H1 (cell line): Measurements from ENCODE around the gene POMP. TPM values are rescaled to one million over a fixed set of nuclear protein-coding genes. Genes with fewer than 3 reads are reported as not detected.

Source experiments
- CHD2 ChIP-seq: IDR thresholded peaks from 2 replicates; pipeline ENCODE4 v1.6.1; 2012; ENCODE audit warnings: low read length, improper control_type of control experiment
- CTCF ChIP-seq, 3 experiments: IDR thresholded peaks; 1 replicate in 2 of 3; 2 replicates in 1 of 3; pipeline versions ENCODE4 v1.5.1 to v1.6.1; 2011; ENCODE audit warnings: low read length in 3 of 3, mild to moderate bottlenecking in 3 of 3, inconsistent platforms in 2 of 3, low read depth in 1 of 3, moderate library complexity in 1 of 3; ENCODE audit not compliant: insufficient read depth in 1 of 3; ENCODE audit errors: control extremely low read depth in 1 of 3
- EP300 ChIP-seq, 2 experiments: IDR thresholded peaks; 1 replicate in 1 of 2; 2 replicates in 1 of 2; pipeline ENCODE4 v1.6.1; 2011 to 2012; ENCODE audit warnings: low read depth in 2 of 2, low read length in 2 of 2, mild to moderate bottlenecking in 2 of 2, borderline replicate concordance in 1 of 2, inconsistent platforms in 1 of 2, moderate library complexity in 1 of 2
- GABPA ChIP-seq: IDR thresholded peaks from 2 replicates; pipeline ENCODE4 v1.6.1; 2011; ENCODE audit warnings: mild to moderate bottlenecking, low read length, moderate library complexity, borderline replicate concordance; ENCODE audit not compliant: insufficient read depth
- SP2 ChIP-seq: IDR thresholded peaks from 2 replicates; pipeline ENCODE4 v1.6.1; 2012; ENCODE audit warnings: mild to moderate bottlenecking, low read length, inconsistent platforms
- ZNF274 ChIP-seq: IDR thresholded peaks from 2 replicates; pipeline ENCODE4 v1.7.0; 2012; ENCODE audit warnings: low read length, borderline replicate concordance; ENCODE audit errors: extremely low read depth
- polyA plus RNA-seq, 7 experiments: library from polyadenylated mRNA; depleted of rRNA in 3 of 7; stranded (reverse) in 5 of 7; unstranded in 2 of 7; fragments of >200 nt in 5 of 7; fragments of 200-250 nt in 2 of 7; gene quantifications; 1 replicate in 5 of 7; 2 replicates in 1 of 7; 4 replicates in 1 of 7; pipeline versions ENCODE4 v1.2.1 to v1.2.3, GENCODE V29; 2011 to 2013; ENCODE audit warnings: missing spikeins in 2 of 7, mixed read lengths in 2 of 7
- total RNA-seq: library from RNA; stranded (reverse); fragmentation: NEBNext Ultra II Directional; extraction: Animal tissue kit (Norgen Biotek cat#: 25700); gene quantifications from 2 replicates; pipeline ENCODE4 v1.2.1, GENCODE V29; 2021
- TF ChIP-seq, protein P1 (sequence below): fragments of 300-600 bp; sonication (generic); IDR thresholded peaks from 2 replicates; pipeline ENCODE4 v1.7.1; 2012; ENCODE audit warnings: low read length, moderate library complexity, mild to moderate bottlenecking, inconsistent platforms; ENCODE audit not compliant: insufficient replicate concordance

The POMP gene
- total and polyA plus RNA-seq, 2 of the 8 experiments (the other 6 are each of a cell fraction or from before 2014, with no cell fraction given): 38.4 to 115 TPM

- TF ChIP-seq, protein P1, sequence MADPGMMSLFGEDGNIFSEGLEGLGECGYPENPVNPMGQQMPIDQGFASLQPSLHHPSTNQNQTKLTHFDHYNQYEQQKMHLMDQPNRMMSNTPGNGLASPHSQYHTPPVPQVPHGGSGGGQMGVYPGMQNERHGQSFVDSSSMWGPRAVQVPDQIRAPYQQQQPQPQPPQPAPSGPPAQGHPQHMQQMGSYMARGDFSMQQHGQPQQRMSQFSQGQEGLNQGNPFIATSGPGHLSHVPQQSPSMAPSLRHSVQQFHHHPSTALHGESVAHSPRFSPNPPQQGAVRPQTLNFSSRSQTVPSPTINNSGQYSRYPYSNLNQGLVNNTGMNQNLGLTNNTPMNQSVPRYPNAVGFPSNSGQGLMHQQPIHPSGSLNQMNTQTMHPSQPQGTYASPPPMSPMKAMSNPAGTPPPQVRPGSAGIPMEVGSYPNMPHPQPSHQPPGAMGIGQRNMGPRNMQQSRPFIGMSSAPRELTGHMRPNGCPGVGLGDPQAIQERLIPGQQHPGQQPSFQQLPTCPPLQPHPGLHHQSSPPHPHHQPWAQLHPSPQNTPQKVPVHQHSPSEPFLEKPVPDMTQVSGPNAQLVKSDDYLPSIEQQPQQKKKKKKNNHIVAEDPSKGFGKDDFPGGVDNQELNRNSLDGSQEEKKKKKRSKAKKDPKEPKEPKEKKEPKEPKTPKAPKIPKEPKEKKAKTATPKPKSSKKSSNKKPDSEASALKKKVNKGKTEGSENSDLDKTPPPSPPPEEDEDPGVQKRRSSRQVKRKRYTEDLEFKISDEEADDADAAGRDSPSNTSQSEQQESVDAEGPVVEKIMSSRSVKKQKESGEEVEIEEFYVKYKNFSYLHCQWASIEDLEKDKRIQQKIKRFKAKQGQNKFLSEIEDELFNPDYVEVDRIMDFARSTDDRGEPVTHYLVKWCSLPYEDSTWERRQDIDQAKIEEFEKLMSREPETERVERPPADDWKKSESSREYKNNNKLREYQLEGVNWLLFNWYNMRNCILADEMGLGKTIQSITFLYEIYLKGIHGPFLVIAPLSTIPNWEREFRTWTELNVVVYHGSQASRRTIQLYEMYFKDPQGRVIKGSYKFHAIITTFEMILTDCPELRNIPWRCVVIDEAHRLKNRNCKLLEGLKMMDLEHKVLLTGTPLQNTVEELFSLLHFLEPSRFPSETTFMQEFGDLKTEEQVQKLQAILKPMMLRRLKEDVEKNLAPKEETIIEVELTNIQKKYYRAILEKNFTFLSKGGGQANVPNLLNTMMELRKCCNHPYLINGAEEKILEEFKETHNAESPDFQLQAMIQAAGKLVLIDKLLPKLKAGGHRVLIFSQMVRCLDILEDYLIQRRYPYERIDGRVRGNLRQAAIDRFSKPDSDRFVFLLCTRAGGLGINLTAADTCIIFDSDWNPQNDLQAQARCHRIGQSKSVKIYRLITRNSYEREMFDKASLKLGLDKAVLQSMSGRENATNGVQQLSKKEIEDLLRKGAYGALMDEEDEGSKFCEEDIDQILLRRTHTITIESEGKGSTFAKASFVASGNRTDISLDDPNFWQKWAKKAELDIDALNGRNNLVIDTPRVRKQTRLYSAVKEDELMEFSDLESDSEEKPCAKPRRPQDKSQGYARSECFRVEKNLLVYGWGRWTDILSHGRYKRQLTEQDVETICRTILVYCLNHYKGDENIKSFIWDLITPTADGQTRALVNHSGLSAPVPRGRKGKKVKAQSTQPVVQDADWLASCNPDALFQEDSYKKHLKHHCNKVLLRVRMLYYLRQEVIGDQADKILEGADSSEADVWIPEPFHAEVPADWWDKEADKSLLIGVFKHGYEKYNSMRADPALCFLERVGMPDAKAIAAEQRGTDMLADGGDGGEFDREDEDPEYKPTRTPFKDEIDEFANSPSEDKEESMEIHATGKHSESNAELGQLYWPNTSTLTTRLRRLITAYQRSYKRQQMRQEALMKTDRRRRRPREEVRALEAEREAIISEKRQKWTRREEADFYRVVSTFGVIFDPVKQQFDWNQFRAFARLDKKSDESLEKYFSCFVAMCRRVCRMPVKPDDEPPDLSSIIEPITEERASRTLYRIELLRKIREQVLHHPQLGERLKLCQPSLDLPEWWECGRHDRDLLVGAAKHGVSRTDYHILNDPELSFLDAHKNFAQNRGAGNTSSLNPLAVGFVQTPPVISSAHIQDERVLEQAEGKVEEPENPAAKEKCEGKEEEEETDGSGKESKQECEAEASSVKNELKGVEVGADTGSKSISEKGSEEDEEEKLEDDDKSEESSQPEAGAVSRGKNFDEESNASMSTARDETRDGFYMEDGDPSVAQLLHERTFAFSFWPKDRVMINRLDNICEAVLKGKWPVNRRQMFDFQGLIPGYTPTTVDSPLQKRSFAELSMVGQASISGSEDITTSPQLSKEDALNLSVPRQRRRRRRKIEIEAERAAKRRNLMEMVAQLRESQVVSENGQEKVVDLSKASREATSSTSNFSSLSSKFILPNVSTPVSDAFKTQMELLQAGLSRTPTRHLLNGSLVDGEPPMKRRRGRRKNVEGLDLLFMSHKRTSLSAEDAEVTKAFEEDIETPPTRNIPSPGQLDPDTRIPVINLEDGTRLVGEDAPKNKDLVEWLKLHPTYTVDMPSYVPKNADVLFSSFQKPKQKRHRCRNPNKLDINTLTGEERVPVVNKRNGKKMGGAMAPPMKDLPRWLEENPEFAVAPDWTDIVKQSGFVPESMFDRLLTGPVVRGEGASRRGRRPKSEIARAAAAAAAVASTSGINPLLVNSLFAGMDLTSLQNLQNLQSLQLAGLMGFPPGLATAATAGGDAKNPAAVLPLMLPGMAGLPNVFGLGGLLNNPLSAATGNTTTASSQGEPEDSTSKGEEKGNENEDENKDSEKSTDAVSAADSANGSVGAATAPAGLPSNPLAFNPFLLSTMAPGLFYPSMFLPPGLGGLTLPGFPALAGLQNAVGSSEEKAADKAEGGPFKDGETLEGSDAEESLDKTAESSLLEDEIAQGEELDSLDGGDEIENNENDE: no peak
- TF ChIP-seq CHD2 (peak; percentile 89), GABPA (no peak), ZNF274 (no peak), EP300 (IDR thresholded peaks at IDR 0.05; ENCODE audit: borderline replicate concordance in 1 of 2, low read depth in 2 of 2, low read length in 2 of 2) (no peak), CTCF (IDR thresholded peaks at IDR 0.05; ENCODE audit: control extremely low read depth in 1 of 3, insufficient read depth in 1 of 3, low read depth in 1 of 3, low read length in 3 of 3) (peak in 1 of 3 experiments; percentile 17; a peak in 1 of 4 replicates), SP2 (peak; percentile 73)
Measured at GRCh38 chr13:28718543-28719226, 59.8 kb downstream of the POMP start, which contains the start of gene SLC46A3 (continued).
